Colon (tissue), 2 donors: ENCODE measurements around the gene PPARG.

Source experiments
- FAIRE-seq: peaks from 2 replicates; lab custom pipeline; 2012; peaks lifted over from hg19 to GRCh38; lab: Jason Lieb, UNC
- donor health status: control.
- donor health status: control.

The PPARG gene

DNA sequence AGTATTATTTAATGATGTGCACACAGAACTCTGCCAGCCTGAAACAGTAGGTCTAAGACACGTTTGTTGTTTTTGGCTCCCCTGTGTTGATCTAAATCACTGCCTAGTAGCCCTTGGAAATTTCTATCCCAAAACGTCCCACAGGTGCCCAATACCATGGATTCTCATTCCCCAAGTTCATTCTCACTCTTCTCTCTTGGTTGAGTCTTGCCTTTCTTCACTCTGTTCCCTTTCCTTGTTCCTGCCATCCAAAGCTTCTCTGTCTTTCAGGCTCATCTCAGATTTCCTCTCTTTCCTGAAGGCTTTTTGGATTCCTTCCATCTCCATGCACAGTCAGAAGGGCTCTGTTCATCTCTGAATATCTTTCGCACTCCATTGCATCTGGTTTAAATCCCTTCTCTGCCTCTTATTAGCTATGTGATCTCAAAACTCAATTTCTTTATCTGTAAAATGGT is 54.2 kb downstream of the PPARG start:
- FAIRE-seq: no peak

DNA sequence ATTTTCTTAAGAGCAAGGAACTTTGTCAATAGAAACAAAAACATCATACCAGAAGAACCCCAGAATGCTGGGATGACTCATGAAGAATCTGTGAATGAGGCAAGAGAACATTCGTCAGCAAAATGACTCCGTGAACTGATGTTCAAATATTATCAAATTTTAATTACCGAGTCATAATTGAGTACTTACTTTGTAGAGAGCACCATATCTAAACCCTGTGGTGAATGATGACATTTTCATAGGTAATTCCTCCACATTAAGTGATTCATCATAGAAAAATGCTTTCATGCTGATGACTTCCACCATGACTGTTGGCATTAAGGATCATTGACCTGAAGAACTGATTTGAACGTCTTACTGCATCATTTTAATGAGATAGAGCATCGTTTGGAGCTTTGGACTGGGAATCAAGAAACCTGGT is 56.3 kb downstream of the PPARG start:
- FAIRE-seq: no peak

DNA sequence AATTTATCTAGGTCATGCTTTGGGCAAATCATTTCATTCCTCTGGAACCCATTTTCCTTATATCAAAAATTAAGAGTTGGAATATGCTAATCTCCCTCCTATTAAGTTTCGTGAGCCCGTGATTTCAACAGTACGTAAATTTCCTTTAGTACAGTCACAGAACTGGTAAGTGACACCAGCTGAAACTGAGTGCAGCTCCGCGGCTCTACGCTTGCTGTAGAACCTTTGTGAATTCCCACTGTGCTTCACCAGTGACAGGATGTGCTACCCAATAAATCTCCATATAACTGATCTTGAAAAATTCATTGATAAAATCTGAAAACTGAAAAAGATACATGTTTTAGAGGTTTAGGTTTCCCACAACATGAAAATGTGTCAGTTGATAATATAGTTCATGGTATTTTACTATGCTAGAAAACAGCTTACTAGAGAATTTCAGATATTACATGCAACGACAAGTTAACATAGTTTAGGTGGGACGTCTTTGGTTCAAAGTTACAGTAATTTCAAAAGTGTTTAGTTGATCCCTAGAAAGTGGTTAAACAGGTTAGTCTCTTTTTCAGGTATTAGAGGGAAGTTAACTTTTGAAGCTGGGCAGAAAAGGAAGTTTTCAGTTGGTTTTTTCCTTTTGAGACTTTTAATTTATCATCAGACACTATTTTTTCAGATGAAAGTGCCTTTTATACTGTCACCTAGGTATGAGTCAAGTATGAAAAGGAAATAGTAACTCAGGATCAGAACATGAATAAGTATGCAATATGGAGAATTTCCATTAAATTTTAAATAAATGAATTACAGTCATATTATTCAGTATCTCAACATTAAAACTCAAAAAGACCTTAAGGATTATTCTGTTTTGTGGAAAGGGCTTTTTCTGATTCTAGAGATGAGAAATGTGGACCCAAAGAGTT is 57.0 kb downstream of the PPARG start:
- no peak for FAIRE-seq

GRCh38 chr3:12347301-12347700 is 58.4 kb downstream of the PPARG start:
- FAIRE-seq: no peak

- FAIRE-seq: no peak
Measured at GRCh38 chr3:12349895-12350811, 61.3 kb downstream of the PPARG start.

- no peak for FAIRE-seq
Measured at GRCh38 chr3:12351145-12351544, 62.3 kb downstream of the PPARG start.

GRCh38 chr3:12352253-12352652 is 63.4 kb downstream of the PPARG start:
- FAIRE-seq: no peak

- FAIRE-seq: no peak
Measured at GRCh38 chr3:12352755-12353154, 63.9 kb downstream of the PPARG start.

DNA sequence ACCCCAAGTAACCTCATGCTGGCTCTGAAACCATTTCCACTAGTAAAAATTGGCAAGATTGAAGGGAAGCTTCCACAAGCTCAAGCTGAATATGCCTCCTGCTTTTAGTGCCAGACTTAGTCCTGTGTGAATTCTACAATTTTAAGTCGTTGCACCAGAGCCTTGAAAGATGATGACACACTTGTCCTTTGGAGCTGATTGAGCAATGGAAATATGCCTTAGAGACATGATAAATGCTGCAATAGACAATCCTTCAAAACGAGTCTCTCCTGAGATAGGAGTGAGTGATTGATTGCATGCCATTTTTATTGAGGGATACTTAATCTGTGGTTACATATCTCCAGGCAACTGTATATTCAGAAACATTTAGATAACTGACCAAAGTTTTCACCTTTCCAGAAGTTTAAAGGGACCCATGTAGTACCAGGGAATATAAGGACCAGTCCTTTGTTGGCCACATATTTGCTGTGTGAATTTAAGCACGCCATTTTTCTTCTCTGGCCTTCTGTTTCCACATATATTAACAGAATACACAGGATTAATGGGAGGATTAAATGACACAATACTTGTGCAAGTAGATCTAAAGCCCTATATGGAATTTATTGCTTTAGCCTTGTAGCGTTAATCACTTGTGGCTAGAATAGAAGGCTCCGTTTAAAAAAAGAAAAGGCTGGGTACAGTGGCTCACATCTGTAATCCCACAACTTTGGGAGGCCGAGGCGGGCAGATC is 65.1 kb downstream of the PPARG start:
- FAIRE-seq: no peak

- FAIRE-seq: no peak
Measured at GRCh38 chr3:12356175-12356574, 67.3 kb downstream of the PPARG start.

DNA sequence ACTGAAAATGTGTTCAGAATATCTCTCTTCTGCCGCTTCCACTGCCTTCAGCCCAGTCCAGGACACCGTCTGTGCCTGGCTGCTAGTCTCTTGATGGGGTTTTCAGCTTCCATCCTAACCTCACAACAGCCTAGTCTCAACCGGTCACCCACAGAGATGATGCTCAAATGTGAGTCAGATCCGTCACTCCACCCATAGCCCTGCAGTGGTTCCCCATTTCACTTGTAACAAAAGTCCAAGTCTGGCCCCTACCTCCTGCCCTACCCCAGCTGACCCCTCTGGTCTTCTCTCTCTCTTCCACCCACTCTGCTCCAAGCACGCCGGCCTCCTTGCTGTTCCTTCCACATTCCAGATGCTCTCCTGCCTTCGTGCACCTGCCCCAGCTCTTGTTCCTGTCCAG is 68.1 kb downstream of the PPARG start:
- FAIRE-seq: no peak

GRCh38 chr3:12357456-12357855 is 68.6 kb downstream of the PPARG start:
- no peak for FAIRE-seq

- FAIRE-seq: no peak
Measured at GRCh38 chr3:12363397-12364195, 74.7 kb downstream of the PPARG start.

DNA sequence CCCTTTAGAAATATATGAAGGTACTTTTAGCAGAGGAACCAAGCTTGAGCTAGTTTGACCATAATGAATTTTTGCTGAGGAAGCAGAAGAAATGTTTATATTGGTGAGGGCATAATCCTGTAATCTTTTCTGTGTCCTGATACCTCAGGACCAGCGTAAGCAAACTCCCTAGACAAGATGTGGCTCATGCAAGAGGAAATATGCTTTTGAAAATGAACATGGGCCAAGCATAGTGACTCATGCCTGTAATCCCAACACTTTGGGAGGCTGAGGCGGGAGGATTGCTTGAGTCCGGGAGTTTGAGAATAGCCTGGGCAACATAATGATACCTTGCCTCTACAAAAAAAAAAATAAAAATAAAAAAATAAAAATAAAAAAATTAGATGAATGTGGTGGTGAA is 78.5 kb downstream of the PPARG start:
- no peak for FAIRE-seq

DNA sequence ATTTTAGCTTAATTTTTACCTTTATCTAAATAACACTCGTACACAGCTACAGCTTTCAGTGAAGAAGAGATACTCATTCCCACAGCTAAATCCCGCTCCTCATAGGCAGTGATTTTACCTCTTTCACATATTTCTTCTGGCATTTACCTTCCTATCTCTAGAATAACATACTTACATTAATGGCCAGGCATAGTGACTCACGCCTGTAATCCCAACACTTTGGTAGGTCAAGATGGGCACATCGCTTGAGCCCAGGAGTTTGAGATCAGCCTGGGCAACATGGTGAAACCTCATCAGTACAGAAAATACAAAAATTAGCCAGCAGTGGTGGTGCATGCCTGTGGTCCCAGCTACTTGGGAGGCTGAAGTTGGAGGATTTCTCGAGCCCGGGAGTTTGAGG is 80.2 kb downstream of the PPARG start:
- no peak for FAIRE-seq

GRCh38 chr3:12369598-12369997 is 80.7 kb downstream of the PPARG start:
- no peak for FAIRE-seq

GRCh38 chr3:12370758-12371157 is 81.9 kb downstream of the PPARG start:
- FAIRE-seq: peak; percentile 62

GRCh38 chr3:12371525-12372140 is 82.8 kb downstream of the PPARG start:
- no peak for FAIRE-seq

DNA sequence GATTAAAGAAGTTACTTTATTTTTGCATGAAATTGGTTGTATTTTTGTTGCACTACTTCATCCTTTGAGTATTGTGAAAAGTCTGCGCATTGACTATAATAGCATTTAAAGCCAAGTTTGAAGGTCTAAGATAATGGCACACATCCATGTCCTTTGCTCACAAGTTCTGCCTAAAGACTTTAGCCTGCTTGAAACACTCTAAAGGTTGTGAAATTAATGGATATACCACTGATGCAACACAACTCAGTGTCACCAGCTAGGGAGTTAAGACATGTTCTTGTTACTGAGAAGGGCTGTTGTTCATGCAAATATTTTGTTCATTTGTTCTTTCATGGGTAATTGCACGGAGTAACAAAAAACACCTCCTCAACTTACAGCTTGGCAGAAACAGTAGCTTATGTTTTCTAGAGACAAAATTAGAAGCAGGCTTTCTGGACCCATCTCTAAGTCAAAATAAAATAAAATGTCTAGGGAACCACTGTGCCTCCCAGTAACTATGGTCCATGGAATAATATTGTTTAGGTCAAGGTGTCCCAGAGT is 83.9 kb downstream of the PPARG start:
- FAIRE-seq: no peak

GRCh38 chr3:12375572-12375971 is 86.7 kb downstream of the PPARG start:
- no peak for FAIRE-seq
